Measurements from ENCODE around the gene PFKFB2. TPM values are rescaled to one million over a fixed set of nuclear protein-coding genes. Genes with fewer than 3 reads are reported as not detected.

The PFKFB2 gene
- total RNA-seq, 4 donors from 2014 or later = 3.7 to 5.3 (median 4.1) TPM

GRCh38 chr1:207026104-207026534, 27.0 kb upstream of the PFKFB2 start:
- no peak for TF ChIP-seq POLR2AphosphoS5 (IDR thresholded peaks at IDR 0.05)
- no peak for TF ChIP-seq CTCF (IDR thresholded peaks at IDR 0.05)
- no peak for TF ChIP-seq POLR2A (IDR thresholded peaks at IDR 0.05; ENCODE audit: low read depth)
- TF ChIP-seq EP300 (IDR thresholded peaks at IDR 0.05) = no peak
- 33% methylated on average over 4 of the region's 4 CpGs for WGBS
- H3K27me3 ChIP-seq = peaks cover 0 to 2% (median 0%) of the 10 kb centered on the region in 4 donors
- DNase-seq (ENCODE audit: extremely low spot score) = no peak
- no peak overlapping the region for H3K4me3 ChIP-seq
- H3K9me3 ChIP-seq = no peaks in the 10 kb centered on the region
- intact Hi-C loops (cut with DNase I) = no loop called here
- H3K4me1 ChIP-seq = peaks cover 28 to 39% (median 32%) of the 10 kb centered on the region in 4 donors
- H3K36me3 ChIP-seq = no peaks in the 10 kb centered on the region
- H3K27ac ChIP-seq (replicated peaks in 1 of 4) = peak overlapping the region; percentile 29 to 76 (median 54)

- peaks cover 28 to 35% (median 32%) of the 10 kb centered on the region in 4 donors for H3K4me1 ChIP-seq
- 94% methylated on average over 18 of the region's 18 CpGs for WGBS
- peaks cover 0 to 8% (median 0%) of the 10 kb centered on the region in 4 donors for H3K27me3 ChIP-seq
- TF ChIP-seq POLR2AphosphoS5 (IDR thresholded peaks at IDR 0.05) = no peak
- H3K36me3 ChIP-seq = no peaks in the 10 kb centered on the region
- intact Hi-C loops (cut with DNase I) = no loop called here
- H3K27ac ChIP-seq (replicated peaks in 1 of 4) = no peak overlapping the region
- DNase-seq (ENCODE audit: extremely low spot score) = no peak
- no peak overlapping the region for H3K4me3 ChIP-seq
- no peaks in the 10 kb centered on the region for H3K9me3 ChIP-seq
Observed at GRCh38 chr1:207027206-207027777, 25.8 kb upstream of the PFKFB2 start.

- TF ChIP-seq EP300 (IDR thresholded peaks at IDR 0.05) (no peak), POLR2A (IDR thresholded peaks at IDR 0.05; ENCODE audit: low read depth) (no peak), CTCF (IDR thresholded peaks at IDR 0.05) (no peak), POLR2AphosphoS5 (IDR thresholded peaks at IDR 0.05) (no peak)
Observed at GRCh38 chr1:207027921-207028320, 25.2 kb upstream of the PFKFB2 start.

GRCh38 chr1:207028884-207029650, 24.0 kb upstream of the PFKFB2 start:
- TF ChIP-seq POLR2AphosphoS5 (IDR thresholded peaks at IDR 0.05) (no peak), EP300 (IDR thresholded peaks at IDR 0.05) (no peak), CTCF (IDR thresholded peaks at IDR 0.05) (no peak), POLR2A (IDR thresholded peaks at IDR 0.05; ENCODE audit: low read depth) (no peak)
- WGBS = 98% methylated on average over 2 of the region's 2 CpGs
- Histone ChIP-seq H3K4me1 (peaks cover 27 to 30% (median 28%) of the 10 kb centered on the region in 4 donors), H3K36me3 (no peaks in the 10 kb centered on the region), H3K27ac (replicated peaks in 1 of 4) (no peak overlapping the region), H3K27me3 (peaks cover 0 to 13% (median 0%) of the 10 kb centered on the region in 4 donors), H3K4me3 (no peak overlapping the region), H3K9me3 (no peaks in the 10 kb centered on the region)
- DNase-seq (ENCODE audit: extremely low spot score) = no peak
- intact Hi-C loops (cut with DNase I) = no loop called here

More at GRCh38 chr1:207027921-207028320, 25.2 kb upstream of the PFKFB2 start:
- H3K36me3 ChIP-seq = no peaks in the 10 kb centered on the region
- intact Hi-C loops (cut with DNase I) = no loop called here
- H3K27me3 ChIP-seq = peaks cover 0 to 13% (median 0%) of the 10 kb centered on the region in 4 donors
- DNase-seq (ENCODE audit: extremely low spot score) = no peak
- H3K9me3 ChIP-seq = no peaks in the 10 kb centered on the region
- peaks cover 28 to 35% (median 32%) of the 10 kb centered on the region in 4 donors for H3K4me1 ChIP-seq
- WGBS = 95% methylated on average over 1 of the region's 1 CpG
- no peak overlapping the region for H3K4me3 ChIP-seq
- no peak overlapping the region for H3K27ac ChIP-seq (replicated peaks in 1 of 4)

Measured in esophagus muscularis mucosa (tissue), 4 donors.